ENCODE measurements around the gene SPEN.

SPEN gene

DNA sequence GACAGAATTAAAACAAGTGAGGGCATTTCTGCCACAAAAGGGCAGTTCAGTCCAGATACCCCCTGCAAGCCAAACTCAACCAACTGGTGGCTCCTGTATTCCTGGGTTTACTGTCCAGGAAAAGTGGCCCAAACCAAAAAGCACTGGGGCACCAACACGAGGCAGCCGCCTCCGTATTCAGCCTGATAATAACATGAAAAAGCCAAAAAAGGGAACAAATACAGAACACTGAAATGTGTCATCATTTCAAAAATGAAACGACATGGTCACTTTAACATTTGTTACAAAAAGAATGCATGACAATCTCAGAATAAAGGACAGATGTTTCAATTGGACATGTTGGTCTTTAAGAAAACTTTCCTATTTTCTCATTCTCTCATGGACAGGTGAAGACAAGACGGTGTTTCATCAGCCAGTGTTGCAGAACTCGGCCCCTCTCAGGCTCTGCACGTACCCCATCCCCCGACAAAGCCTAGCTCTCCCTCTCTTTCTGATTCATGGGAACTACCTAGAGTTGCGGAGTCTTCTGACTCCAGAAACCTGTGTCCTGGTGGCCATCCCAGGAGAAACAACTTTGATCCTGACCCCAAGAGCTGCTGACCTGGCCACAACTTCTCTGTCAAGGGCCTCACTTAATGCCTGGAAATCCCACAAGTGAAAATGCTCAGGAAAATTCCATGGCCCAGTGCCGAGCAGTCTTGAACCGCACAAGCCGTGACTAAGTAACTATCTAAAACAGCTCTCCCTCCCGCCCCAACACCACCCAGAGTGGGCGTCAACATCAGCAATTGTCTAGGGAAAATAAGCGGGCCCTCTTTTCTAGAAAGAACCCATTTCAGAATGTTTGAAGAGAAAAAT, 101.3 kb downstream of the SPEN start:
- peak; percentile 70 for DNase-seq

DNA sequence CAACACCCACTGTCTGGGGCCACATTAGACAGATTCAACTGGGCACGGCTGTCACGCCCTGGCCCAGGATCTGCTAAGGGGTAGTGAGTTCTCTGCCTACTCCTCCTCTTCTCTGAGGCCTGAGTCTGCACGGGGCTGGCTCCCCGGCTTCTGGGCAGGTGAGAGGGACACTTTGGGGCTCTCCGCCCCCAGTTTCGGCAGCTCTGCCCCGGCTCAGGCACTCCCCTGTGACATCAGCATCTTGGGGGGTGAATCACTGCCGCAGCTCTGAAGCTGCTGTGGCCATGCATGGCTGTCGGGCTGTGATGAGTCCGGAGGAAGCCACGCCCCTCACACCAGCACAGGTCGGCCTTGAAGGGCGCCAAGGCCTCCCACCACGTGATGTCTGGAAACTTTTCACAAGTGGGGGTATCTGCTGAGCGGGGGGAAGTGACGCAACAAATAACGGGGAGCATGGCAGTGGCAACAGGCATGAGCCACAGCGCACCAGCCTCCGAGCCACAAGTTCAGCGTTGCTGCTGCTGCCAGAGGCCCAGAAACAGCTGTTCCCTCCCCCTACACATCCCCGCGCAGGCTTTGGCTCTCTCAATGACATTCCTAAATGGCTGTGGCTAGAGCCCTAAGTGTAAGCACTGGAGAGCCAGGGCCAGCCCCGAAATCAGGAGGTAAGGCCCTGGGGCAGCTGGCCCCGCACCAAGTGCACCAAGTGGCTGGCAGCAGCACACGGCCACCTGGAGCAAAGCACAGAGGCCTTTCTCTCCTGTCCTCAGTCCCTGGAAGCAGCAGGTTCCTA, 102.1 kb downstream of the SPEN start:
- peak; percentile 86 for DNase-seq

DNA sequence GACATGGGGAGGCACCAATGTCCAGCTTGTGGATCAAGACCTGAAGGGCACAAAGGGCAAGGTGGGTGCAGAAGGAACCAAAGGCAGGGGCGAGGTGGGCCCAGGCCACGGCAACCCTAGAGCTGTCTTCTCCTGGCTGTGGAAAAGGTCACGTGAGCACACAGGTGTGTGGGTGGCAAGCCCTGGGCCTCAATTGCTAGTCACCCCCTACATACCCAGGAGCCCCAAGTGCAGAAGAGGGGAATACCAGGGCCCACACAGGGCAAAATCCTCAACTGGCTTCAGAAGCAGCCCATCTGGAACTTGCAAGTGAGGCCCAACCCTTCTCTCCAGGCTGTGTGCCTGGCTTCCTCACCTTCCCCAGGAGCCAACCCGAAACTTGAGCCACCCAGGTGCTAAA, 102.8 kb downstream of the SPEN start:
- no peak for DNase-seq

DNA sequence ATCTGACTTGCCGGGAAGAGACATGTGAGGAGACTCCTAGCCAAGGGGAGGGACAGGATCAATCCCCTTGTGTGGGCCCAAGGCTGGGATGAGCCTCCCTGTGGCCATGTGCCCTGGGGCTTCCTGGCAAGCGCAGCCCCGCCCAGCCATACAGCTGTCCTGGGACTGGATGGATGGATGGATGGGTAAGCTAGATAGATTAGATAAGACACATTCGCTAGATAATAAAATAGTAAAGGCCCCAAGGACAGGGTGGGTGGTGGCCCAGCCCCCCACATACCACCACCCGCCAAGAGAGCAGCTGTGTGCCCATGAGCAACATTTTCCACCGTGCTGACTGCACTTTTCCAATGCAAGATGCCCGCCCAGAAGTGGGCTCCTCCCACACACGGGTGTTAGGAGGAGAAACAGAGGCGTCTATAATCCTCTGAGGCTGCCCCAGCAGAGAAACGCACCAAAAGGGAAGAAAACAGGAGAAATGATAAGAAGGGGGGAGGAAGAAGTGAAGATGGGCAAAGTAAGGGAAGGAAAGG, 103.3 kb downstream of the SPEN start:
- DNase-seq, result peak; percentile 74

DNA sequence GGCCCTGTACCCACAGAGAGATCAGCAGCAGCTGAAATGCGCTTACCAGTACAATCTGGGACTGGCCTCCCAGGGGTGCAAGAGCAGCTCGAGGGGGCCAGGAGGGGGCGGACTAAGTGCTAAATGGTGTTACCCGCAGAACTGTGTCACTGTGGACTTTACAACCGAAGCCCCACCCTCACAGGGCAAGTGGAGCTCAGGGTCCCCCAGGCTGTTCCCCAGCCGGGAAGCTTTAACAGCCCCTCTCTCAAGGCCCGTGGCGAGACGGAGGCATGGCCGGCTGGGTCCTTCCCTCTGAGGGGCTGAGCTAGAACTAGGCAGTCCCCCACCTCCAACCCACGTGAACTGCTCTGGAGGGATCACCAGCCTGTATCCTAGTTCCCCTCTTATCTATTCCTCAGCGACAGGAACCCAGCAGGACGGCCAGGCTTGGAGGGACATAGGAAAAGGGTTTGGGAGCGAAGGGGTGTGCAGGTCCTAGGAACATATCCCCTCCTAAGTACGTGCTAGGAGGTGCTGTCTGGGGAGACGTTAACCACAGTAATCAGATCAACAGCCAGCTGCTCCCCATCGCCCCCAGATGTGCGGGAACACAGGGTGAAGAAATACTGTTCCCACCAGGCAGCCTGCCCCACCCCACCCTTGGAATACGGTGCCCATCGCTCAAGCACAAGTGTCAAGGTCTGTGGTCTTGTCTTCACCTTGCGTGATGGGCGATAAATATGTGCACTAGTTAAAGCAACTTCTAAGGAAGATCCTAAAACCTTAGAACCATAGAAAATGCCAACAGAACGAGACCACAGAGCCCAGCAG, 104.0 kb downstream of the SPEN start:
- peak; percentile 55 for DNase-seq

DNA sequence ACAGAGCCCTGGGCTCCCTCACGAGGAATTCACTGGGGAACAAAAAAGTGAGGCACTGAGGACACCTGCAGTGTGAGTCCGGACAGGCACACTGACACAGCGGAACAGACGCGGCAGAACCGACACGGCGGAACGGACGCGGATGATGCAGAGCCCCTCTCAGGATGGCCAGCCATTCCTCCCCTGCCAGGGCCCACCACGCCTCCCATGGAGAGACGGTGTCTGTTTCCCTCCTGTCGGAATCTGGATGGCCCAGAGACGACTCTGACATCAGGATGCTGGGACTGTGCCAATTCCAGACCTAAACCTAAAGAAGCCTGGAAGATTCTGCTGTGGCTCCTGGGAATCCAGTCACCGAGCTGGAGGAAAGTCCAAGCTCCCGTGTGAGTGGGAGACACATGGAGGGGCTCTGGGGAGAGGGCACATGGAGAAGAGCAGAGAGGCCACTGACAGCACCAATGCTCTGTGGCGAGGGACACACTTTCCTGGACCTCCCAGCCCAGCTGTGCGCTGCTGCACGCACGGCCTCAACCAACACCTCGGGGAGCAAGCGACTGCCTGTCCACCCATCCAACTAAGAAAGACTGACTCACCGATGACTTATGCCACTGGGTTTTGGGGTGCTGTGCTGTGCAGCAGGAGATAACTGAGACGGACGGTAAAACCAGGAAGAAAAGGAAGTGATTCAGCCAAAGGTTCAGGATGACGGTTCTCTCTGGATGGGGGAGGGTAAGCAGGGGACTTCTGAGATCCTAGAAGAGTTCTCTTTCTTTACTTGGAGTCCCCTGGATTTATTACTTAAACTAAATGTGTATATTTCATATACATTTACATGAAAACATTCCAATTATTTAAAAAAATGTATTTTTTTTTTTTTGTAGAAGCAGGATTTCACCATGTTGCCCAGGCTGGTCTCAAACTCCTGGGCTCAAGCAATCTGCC, 105.1 kb downstream of the SPEN start:
- peak; percentile 29 for DNase-seq

DNA sequence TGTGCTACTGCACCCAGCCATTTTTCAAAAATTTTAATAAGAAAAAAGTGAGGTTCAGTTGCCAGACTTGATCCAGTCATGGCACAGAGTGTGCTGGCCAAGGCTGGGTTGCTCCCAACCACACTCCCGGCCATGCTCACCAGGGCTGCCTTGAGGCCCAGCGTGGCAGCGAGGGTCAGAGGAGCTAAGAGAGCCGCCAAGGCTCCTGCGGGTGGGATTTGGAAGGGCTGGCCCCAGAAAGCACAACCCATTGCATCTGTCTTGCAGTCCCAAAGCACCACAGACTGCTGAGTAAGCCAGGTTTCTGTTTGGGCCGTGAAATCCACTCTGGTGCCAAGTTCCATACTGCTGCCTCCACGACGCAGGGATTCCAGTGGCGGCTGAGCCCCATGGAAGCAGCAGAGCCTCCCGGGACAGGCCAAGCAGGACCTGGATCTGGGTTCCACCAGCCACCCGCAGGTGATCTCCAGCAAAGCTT, 105.8 kb downstream of the SPEN start:
- DNase-seq, result no peak

DNA sequence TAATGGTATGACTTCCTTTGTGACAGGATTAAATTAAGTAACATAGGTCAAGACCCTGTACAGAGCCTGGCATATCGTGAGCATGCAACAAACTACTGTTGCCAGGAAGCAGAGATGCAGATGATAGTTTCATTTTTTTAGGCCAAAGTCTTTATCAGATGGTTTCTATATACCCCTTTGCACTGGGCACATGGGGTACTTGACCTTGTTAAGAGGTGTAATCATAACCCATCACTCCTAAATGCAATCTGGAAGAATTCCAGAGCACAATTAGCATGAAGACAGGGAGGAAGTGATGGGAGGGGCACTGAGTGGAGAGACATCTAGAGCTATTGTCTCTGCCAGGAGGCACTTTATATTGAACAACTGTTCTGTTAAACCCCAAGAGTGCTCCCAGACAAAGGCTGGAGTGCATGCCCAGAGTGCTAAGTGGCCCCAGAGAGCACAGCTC, 106.3 kb downstream of the SPEN start:
- no peak for DNase-seq

DNA sequence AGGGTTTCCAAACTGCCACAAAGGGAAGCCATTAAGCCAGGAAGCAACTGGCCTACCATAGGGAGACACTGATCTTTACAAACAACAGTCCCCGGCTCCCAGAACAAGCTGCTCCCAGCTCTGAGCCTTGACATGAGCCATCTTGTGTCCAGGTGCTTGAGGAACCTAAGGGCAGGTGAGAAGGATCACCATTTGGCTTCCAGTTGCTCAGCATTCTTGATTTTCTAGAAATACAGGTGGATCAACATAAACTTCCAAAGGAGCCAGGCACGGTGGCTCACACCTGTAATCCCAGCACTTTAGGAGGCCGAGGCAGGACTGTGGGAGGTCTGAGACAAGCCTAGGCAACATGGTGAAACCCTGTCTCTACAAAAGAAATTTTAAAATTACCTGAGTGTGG, 106.8 kb downstream of the SPEN start:
- DNase-seq, result no peak

DNA sequence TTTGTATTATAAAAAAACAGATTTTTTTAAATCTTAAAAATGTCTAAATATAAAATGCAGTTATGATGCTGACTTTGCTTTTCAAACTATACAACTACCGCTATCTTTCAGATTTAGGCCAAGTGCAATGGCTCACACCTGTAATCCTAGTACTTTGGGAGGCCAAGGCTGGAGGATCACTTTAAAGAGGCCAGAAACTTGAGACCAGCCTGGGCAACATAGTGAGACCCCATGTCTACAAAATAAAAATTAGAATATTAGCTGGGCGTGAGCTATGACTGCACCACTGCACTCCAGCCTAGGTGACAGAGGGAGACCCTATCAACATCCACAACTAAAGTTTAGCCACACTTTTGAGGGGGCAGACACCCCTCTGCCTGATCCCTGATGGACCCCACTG, 108.0 kb downstream of the SPEN start:
- DNase-seq, result no peak

DNA sequence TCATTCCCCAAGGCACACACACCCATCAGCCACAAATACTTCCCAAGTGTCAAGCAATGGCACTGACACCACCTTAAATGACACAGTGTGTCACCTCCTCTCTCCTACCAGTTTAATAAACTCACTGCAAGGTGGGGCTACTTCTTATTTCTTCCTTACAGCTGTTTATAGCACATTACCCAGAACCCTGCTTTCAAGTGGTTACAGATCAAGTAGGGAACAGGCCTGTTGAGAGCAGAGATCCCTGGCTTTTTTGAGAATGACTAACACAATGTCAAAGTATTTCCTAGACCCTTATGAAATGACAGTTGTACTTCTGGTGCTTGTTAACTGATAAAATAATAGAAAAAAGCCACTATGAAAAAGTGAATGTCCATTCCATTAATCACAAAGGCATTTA, 108.6 kb downstream of the SPEN start:
- DNase-seq, result no peak

DNA sequence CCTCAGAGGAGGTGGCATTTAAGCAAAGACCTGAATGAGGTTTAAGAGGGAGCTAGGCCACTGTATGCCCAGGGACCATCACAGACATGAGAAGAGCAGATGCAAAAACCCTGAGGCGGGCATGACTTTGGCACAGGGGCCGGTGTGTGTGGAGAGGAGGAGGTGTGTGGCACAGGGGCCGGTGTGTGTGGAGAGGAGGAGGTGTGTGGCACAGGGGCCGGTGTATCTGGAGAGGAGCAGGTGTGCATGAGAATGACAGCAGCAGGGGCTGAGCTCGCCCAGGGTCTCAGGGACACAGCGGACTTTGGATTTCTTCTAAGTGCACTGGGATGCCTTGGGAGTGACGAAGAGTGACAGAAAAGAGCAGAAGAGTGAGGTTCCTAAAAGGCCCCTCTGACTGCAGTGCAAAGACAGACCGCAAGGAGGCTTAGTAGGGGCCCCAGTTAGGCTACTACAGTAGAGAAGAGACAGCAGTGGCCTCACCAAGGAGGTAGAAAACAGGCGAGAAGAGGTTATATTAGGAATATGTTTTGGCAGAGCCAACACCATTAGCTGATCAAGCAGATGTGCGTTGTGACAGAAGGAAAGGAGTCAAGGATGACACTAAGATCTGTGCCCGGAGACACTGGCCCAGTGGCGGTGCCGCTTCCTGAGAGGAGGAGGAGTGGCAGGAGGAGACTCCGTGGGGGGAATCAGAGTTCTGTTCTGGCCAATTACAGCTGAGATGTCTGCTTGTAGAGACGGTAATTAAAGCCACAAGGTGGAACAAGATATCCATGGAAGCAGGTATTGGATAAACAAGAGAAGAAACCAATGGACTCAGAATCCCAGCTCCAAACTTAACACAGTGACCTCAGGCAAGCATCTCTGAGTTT, 110.0 kb downstream of the SPEN start:
- no peak for DNase-seq

DNA sequence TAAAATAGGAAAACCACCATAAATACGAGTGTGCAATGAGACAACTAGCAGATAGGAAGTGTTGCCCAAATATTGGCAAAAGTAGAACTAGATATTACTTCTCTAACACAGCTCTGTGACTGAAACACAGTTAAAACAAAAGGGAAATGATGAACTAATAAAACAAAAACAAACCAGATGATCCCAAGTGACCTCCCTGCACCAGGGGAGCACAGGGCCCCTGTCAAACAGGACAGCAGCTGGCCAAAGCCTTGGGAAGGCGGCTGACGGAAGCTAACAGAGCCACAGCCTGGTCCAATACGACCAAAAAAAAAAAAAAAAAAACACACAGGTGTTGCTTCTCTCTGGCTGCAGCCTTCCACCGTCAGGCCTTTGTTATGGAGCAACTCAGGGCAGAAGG, 110.6 kb downstream of the SPEN start:
- DNase-seq, result no peak

DNA sequence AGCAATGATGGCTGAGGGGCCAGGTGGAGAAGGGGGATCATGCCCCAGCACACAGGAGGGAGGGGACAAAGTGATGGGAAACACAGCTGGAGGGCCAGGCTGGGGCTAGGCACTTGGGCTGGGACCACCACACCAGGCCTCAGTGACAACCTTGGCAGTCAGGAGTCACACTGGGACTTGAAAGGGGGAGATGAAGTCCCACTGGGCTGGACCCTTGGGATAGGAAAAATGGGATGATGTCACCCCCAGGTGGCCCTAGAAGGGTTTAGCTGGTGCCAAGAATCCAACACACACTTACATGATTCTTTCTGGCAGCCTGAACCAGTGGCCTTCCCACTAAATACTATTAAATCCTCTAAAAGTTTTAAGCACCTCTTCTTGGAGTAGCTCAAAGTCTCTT, 111.3 kb downstream of the SPEN start:
- no peak for DNase-seq

DNA sequence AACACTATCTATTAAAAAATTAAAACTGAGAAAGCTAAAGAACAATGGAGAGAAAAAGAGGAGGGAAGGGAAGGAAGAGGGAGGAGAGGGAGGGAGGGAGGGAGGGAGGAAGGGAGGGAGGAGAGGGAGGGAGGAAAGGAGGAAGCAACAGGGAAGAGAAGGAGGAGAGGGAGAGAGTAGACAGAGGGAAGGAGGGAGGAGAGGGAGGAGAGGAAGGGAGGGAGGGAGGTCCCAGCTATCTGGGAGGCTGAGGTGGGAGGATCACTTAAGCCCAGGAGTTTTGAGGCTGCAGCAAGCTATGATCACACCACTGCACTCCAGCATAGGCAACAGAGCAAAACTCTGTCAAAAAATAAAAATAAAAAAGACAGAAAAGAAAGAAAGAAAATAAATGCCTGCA, 111.9 kb downstream of the SPEN start:
- DNase-seq, result no peak

DNA sequence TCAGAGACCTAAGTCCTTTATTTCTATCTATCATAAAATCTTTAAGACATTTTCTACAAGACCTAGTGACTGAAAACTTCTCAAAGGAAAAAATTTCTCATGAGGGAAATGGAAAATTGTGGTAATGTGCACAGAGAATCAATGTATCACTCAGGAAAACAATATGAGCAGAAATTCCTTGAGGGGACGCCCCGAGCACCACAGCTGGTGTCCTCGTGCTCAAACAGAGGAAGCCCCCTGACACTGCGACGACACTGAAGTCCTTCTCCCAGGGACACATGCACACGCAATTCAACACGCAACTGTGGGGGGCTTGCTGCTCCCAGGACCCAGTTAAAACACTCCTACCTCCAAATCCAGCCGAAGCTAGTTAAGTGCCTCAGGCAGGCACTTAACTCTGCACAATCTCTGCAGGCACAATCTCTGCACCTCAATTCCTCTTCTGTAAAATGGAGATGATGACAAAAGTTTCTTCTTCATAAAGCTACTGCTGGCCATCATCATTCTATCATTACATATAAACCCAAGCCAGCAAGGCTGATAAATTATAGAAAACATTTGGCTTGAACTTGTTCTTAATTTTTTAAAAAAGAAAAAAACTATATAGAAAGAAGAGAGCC, 112.4 kb downstream of the SPEN start:
- no peak for DNase-seq

DNA sequence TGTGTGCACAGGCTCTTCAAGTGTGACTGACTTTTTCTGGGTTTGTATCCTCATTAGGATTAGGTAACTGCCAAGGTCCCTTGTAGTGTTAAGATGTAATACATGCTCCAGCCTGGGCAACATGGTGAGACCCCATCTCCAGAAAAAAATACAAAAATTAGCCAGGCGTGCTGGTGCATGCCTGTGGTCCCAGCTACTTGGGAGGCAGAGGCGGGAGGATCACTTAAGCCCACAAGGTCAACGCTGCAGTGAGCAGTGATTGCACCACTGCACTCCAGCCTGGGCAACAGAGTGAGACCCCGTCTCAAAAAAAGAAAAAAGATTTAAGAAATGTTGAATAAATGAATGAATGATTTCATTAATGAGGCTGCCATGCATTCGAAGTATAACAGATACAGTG, 113.3 kb downstream of the SPEN start:
- DNase-seq, result no peak

DNA sequence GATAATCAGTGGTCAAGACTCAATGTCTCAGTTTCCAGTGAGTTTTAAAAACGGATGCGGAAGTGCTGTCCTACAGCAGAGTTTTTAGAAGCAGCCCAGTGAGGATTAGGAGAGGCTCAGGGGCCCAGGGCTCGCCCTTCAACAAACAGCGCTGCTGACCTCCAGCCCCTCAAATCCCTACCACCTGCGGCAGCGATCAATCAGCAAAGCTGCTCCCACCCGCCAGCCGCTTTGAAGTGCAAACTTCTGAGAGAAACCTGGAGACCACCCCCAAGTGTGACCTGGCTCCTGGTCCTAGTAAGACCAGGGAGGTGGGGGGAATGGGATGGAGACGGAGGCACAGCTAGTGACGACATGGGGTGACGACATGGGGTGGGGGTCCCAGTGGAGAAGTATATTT, 114.0 kb downstream of the SPEN start:
- no peak for DNase-seq

DNA sequence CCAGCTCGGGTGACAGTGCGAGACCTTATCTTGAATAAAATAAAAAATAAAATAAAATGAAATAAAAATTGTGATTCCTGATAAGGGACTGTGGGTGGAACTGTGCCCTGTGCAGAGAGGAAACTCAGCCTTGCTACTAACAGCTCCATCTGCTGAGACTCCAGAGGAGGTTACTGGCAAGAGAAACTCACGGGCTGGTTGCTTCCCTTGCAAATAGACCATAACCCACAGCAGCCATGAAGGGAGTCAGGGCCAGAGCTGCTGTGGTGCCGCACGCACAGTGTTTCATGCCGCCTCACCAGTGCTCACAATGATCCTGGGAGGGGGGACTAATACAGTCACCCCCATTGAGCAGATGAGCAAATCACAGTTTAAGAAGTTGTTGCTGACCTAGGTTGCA, 114.7 kb downstream of the SPEN start:
- no peak for DNase-seq

DNA sequence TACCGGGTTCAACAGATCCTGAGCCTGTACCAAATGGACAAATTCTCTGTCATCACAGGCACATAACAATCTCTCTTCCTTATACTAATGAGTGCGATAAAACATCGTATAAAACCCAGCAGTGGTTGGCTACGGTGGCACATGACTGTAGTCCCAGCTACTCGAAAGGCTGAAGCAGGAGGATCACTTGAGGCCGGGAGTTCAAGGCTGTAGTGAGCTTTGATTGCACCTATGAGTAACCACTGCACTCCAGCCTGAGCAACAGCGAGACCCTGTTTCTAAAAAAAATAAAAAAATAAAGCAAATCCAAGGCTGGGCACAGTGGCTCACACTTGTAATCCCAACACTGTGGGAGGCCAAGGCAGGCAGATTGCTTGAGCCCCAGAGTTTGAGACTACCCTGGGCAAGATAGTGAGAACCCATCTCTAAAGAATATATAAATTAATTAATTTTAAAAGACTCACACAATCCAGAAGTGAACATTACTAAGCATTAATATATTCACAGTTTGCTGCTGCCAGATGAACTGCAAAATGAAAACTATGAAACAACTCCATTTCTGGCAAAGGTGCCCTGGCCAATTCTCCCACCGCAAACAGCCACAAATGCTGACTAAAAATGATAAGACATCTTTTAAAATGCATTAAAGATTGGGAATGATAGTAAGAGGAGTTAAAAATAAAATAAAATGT, 115.3 kb downstream of the SPEN start:
- DNase-seq, result no peak
